GM18505 (cell line): ENCODE measurements around the gene CDH22.

Source experiments
- ATAC-seq: cut with Tn5 transposase; IDR thresholded peaks from one replicate; pipeline ENCODE4 v1.9.1; 2021; ENCODE audit not compliant: unreplicated experiment
- POLR2A ChIP-seq: IDR thresholded peaks from 4 replicates; pipeline ENCODE4 v1.6.1; 2011; ENCODE audit warnings: borderline replicate concordance; ENCODE audit not compliant: insufficient read depth, insufficient read length; ENCODE audit errors: extremely low read depth

Gene CDH22

DNA sequence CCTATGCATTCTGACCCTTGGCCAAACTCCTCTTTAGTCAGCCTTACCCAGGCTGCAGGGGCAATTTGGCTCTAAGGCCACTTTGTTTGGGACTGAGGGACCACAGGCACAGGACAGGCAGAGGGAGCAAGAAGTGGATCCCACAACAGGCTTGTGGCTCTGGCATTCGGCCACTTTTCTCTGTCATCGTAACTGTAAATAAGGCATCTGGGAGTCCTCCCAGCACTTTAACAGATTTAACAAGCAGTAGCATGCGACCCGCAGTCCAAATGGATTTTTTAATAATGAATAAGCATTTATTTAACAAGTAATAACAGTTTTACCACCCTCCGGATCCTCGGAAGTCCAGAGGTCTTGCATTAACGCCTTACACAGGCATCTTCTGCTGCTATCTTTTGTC, 16.1 kb upstream of the CDH22 start:
- no peak for ATAC-seq
- no peak for TF ChIP-seq POLR2A

DNA sequence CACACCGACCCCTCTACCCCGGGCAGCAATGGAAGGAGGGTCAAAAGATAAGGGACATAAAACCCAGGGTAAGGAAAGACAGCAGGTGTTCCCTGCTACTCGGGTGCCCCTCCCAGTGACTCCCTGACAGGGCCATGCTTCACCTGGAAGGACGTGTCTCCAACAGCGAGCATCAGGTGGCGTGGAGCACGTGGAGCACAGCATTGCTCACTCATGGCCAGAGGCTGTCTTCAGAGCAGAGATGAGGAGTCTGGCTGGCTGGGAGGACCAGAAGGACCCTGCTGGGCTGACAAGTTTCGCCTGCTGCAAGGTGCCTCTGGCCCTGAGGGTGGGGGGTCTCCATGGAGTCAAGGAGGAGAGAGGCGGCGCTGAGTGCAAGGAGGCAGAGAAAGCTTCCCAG, 15.3 kb upstream of the CDH22 start:
- TF ChIP-seq POLR2A = no peak
- no peak for ATAC-seq

DNA sequence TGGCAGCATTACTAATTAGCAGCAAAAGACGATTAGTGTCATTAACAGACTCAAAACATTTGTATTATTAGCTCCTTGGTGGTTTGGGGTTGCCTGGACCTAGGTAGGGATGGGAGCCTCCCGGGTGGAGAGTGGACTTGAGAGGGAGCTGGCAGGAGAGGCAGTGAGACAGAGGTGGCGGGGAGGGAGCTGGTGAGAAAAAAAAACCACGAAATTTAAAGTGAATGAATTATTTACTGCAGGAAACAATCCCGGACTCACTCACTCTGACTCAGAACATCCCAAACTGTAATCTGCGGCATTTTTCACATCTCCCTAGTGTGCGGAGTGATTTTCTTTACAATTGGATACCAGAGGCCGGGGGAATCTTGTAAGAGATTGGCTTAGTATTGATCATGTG, 14.3 kb upstream of the CDH22 start:
- no peak for ATAC-seq
- TF ChIP-seq POLR2A = no peak

DNA sequence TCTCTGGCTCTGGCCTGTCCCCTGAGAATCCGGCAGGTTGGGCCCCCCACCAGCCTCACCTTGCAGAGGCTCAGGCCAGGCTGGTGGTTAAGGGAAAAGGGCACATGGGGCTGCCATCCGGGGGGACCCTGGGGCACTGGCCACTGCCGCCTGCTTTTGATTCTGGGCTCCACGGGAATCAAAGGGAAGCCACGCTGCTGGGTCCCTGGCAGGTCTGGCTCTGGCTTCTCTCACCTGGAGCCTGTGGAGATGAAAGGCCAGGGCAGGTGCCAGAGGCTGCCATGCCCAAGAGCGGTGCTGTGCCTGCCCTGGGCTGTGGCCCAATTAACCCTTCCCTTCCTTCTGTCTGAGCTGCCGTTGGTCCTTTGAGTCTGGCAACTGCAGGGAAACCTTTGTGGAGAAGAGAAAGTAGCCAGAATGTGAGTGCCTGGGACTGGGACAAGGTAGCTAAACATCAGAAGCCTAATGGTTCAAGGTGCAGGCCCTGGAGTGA, 9.4 kb upstream of the CDH22 start:
- no peak for TF ChIP-seq POLR2A
- ATAC-seq = no peak

DNA sequence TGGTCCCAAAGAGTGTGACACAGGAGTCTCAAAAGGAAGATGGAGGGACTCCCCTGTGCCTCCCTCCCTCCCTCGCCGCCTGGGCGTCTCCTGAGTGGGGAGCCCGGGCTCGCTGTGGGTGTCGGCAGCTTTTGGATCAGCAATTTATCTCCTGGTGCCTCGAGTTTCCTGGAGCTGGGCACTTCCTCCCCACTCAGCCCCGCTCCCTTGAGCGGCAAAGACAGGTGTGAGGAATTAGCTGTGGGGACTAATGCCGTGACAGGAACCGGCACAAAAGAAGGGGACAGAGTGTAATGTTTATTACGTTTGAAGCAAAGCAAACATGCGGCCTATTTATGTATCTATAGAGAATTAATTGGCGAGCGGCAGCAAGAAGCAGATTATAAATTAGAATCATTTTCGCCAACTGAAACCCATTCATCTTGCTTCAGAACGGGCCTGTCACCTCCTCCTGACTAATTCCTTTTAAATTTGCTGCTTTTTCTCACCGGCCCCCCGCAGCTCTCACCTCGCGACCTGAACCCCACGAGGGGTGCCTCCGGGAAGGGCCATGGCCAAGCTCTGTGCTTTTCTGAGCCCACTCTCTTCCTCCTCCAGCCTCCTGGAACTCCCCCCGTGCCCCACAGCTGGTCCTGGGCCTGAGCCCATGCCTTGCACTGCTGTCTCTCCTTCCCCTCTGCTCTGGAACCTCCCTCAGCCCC, 8.8 kb upstream of the CDH22 start:
- ATAC-seq = no peak

DNA sequence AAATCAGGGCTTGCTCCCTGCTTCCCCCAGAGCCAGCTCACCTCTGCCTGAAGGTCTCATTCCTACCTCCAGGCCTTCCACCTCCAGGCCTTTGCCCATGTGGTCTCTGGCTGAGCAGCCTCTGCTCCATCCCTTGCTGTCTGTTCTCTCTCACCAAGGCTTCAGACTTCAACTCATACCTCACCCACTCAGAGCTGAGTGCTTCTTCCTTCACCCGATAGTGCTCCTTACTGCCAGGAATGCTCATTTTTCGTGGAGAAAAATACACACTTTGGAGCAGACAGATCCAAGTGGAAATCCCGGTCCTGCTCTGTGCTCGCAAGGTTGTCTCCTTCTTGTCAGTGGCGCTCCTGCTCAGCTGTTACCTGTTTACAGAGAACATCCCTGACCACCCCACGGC, 7.0 kb upstream of the CDH22 start:
- no peak for TF ChIP-seq POLR2A

More for the DNA sequence above, 8.8 kb upstream of the CDH22 start:
- TF ChIP-seq POLR2A = no peak

DNA sequence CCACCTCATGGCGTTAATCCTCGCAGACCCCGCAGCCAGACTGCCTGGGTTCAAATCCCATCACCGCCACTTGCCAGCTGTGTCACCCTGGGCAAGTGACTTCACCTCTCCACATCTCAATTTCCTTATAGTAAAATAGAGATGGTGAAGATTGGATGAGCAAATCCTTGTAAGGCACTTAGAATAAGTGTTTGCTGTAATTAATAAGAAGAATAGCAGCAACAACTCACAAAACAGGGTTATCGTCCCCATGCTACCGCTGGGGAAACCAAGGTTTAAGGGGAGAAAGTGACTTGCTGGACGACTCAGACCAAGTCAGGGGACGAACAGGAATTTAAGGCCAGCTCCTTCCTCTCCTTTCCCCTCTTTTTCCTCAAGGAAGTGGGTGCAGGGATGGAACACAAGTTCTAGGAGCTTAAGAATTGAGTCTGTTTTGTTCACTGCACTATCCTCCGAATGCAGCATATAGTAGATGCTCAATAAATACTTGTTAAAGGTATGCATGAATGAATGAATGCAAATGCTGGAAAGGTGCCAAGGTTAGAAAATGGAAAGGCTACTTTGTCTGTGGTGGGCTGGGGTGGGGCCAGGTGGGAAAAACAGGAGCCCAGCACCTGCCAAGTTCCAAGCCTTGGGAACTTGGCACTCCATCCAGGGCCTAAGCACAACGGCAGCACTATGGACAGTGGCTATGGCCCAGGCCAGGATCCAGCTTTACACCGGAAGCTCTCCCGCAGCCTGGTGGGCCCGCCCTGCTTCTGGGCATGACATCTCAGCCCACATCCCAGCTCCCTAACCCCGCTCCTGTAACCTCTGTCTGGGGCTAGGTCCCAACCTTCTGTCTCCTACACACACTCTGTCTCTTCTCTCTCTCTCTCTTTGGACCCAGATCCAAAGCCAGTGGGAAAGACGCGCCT, 4.9 kb upstream of the CDH22 start:
- no peak for TF ChIP-seq POLR2A
- no peak for ATAC-seq

More for the DNA sequence above, 7.0 kb upstream of the CDH22 start:
- ATAC-seq = no peak

DNA sequence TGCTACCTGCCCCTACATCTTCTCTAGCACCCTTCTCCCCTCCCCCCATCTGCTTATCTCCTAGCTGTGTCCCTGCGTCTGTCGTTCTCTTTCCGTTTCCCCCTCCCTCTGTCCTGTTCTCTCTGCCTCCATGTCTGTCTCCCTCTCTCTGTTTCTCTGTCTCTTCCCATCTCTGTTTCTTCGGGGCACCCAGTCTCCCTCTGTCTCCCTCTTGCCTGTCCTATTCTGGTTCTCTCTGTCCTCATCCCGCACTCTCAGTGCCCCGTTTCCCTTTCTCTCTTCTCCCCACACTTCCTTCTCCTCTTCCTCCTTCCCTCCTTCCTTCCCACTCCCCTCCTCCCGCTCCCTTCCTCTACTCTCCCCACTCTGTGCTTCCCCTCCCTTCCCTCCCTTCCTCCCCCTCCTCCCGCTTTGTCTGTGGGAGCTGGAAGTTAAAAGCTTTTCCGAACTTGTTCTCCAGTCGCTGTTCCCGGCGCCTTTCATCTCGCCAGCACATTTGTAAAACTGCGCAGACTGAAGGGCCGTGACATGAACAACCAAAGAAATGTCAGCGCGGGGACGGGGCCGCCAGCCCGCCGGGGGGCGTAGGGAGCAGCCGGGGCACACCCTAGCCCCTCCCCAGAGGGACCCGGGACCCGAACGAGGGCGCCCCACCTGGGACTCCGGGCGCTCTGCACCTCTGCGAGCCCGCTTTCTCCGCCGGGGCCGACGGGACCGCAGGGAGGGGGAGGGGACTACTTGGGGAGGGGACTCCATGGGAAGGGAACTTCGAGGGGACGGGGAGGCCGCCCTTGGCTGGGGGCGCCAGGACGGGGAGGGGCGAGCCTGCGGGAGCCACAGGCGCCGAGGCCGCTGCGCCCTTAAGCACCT, 4.0 kb upstream of the CDH22 start:
- TF ChIP-seq POLR2A = no peak
- ATAC-seq = no peak

DNA sequence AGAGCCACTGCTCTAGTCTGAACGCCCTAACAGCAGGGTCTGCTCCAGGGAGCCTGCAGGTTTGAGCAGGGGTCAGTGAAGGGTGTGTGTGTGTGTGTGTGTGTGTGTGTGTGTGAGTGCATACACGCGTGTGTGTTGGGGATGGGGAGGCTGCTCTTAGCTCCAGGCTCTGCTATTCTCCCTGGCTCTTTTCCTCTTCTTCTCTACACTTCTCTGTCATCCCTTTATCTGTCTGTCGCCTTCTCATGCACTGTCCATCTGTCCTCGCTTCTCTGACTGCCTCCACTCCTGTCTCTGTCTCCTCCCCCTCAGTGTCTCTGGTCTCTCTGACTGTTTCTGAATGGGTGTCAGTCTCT, 3.4 kb upstream of the CDH22 start:
- TF ChIP-seq POLR2A = no peak
- ATAC-seq = no peak

DNA sequence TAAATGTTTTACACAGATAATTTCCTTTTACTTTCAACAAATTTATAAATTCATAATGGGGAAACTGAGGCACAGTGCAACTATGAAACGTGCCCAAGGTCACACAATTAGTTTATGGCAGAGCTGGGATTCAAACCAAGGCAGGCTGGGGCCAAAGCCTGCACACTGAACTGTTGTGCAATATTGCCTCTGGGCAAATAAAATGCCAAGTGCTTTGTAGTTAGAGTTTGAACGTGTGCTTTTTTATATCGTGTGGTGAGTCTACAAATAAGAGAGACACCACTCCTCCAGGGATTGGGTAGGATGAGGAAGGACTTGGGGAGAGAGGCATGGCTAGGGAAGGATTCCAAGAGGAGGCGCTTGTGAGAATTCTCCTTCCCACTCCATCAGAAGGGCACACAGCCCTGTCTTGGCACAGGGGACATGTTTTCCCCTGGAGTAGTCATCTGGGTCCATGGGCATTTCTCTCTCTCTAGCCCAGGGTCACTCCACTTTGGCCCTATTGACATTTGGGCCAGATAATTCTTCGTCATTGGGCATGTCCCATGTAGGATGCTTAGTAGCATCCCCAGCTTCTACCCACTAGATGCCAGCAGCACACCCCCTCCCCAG, 2.8 kb upstream of the CDH22 start:
- no peak for TF ChIP-seq POLR2A

DNA sequence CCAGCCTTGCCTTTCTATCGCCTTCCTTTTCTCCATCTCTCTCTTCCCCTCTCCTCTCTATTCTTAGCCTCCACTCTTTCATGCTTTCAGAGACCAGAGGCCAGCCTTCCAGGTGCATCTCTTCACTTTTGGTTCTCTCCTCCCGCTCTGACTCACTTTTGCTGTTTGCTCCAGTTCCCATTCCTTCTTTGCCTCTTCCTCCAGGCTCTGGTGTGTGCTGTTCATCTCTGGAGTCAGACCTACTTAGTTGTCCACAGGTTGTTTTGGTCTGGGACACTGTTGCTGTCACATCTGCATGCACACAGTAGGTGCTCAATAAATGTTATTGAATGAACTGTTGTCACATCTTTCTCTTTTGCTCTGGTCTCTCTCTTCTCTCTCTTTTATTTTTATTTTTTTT, 1.6 kb upstream of the CDH22 start:
- no peak for ATAC-seq
- no peak for TF ChIP-seq POLR2A

More for the DNA sequence above, 2.8 kb upstream of the CDH22 start:
- ATAC-seq = no peak

DNA sequence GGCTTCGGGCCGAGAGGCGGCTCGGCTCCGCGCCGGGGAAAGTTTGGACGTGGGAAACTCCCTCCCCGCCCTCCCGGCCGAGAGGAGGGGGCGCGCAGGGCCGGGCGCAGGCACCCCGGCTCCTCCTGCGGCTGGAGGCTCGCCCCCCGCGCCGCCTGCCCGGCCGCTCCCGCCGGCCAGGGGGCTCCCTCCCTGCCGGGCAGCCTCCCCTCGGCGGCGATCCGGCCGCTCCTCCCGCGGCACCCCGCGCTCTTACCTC, 370 bp downstream of the CDH22 start:
- ATAC-seq = no peak

More for the DNA sequence above, 370 bp downstream of the CDH22 start:
- no peak for TF ChIP-seq POLR2A
